Activated naive CD8-positive, alpha-beta T cell treated with anti-CD3 and anti-CD28 coated beads, Interleukin-2, amount 50 U/mL, for 24 hours (primary cell): ENCODE data around the gene USP40.

Experiments
- ATAC-seq: fragments of 150-1000 bp; cut with Tn5 transposase; one replicate; pipeline ENCODE4 v1.10.0; 2021
- DNase-seq: peaks from one replicate; pipeline ENCODE4 v3.0.0; 2021
- H3K27ac Mint-ChIP-seq: one replicate; pipeline ENCODE4 v1.8.0; 2021; ENCODE audit warnings: mild to moderate bottlenecking, mixed read lengths
- H3K27me3 Mint-ChIP-seq: one replicate; pipeline ENCODE4 v1.8.0; 2021; ENCODE audit warnings: mixed read lengths
- H3K36me3 Mint-ChIP-seq: one replicate; pipeline ENCODE4 v1.8.0; 2021; ENCODE audit warnings: low read depth, mixed read lengths
- H3K4me1 Mint-ChIP-seq: one replicate; pipeline ENCODE4 v1.8.0; 2021; ENCODE audit warnings: mixed read lengths
- H3K4me3 Mint-ChIP-seq: one replicate; pipeline ENCODE4 v1.8.0; 2021; ENCODE audit warnings: mild to moderate bottlenecking, moderate library complexity, mixed read lengths
- H3K9me3 Mint-ChIP-seq: one replicate; pipeline ENCODE4 v1.8.0; 2021; ENCODE audit warnings: mixed read lengths

The USP40 gene

DNA sequence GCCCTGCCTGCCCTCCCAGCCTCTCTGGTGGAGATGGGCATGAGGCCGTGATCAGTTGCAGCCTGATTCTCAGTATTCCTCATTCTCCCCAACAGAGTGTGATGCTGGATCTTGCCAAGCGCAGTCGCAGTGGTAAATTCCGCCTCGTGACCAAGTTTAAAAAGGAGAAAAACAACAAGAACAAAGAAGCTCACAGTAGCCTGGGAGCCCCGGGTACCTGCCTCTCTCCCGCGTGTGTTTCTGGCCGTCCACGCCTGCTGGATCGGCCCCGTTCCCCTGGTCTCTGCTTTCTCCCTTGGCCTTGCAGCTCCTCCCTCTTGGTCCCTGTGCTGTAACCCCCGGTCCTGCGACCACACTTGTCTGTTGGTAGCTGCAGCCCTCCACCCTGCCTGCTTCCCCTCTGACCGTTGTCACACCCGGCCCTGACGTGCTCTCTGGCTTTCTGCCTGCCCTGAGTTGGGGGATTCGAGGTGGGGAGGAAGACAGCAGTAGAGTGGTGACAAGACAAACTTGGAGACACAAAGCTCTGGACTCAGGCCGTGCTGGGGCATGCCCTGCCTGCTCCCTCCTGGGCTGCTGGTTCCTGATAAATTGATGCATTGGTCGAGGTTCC, 99.5 kb downstream of the USP40 start:
- Mint-ChIP-seq H3K4me3 (no peak overlapping the region), H3K36me3 (peaks cover 51% of the 10 kb centered on the region), H3K4me1 (no peaks in the 10 kb centered on the region), H3K27ac (peak overlapping the region; percentile 31), H3K9me3 (no peaks in the 10 kb centered on the region), H3K27me3 (no peaks in the 10 kb centered on the region)
- ATAC-seq, result no peak
- DNase-seq, result no peak

DNA sequence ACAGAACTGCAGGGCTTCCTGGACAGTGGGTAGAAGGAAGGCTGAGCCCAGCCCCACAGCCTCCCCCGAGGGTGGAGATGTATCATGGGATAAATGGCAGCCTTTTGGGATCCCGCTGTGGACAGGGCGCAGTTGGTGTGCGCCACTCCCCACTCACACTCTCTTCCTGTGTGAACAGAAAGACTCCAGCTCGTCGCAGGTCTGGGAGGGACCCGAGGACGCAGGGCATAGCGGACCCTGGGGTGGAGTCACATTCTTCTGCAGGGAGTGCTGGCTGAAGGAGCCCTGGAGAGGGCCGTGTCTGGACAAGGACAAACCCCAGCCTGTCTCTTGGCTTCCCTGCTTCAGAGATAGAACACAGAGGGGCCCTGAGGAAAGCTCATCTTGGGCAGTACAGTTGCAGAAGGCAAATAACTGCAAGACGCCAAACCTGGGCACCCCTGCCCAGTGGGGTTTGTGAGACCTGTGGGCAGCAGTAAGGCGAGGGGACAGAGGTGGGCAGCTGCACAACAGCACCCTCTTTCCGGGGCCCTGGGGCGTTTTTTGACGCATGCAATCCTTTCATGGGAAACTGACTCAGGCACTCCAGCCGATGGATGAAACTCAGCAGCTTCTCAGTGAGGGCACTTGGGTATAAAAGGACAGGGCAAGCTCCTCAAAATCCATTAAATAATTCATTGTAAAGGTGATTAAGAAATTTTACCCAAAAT, 101.9 kb downstream of the USP40 start:
- Mint-ChIP-seq H3K36me3 (peaks cover 43% of the 10 kb centered on the region), H3K27ac (no peak overlapping the region), H3K4me3 (no peak overlapping the region), H3K4me1 (no peaks in the 10 kb centered on the region), H3K9me3 (no peaks in the 10 kb centered on the region), H3K27me3 (no peaks in the 10 kb centered on the region)
- no peak for ATAC-seq
- DNase-seq, result no peak

DNA sequence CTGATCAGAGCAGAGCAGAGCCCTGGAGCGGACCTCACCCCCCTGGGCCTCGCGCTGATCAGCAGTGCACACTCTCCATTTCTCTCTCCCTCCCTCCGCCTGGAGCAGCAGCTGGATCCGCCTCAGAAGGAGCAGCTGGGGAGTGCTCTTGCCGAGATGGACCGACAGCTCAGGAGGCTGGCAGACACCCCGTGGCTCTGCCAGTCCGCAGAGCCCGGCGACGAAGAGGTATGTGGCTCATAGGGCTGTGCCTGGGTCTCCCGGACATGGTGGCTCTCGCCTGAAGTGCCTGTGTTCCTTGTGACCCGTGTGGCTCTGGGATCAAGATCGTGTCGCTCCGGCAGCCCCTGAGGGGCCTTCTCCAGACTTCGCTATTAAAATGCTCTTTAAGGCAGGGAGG, 102.5 kb downstream of the USP40 start:
- Mint-ChIP-seq H3K36me3 (peaks cover 43% of the 10 kb centered on the region), H3K4me3 (no peak overlapping the region), H3K4me1 (no peaks in the 10 kb centered on the region), H3K27ac (no peak overlapping the region), H3K9me3 (no peaks in the 10 kb centered on the region), H3K27me3 (no peaks in the 10 kb centered on the region)
- DNase-seq, result no peak
- no peak for ATAC-seq

DNA sequence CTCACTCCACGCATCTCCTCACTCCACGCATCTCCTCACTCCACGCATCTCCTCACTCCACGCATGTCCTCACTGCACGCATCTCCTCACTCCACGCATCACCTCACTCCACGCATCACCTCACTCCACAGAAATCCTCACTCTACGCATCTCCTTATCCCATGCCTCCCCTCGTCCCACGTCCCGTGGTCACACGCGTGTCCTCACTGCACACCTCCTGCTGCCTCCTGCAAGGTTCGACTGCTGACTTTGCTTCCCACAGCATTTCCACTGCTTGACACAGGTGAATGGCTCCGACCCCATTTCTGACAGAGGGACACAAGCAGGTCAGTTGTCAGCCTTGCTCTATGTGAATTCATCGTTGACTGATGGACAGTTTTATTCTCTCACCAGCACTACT, 103.0 kb downstream of the USP40 start:
- ATAC-seq, result no peak
- no peak overlapping the region for H3K27ac Mint-ChIP-seq
- no peaks in the 10 kb centered on the region for H3K27me3 Mint-ChIP-seq
- no peak overlapping the region for H3K4me3 Mint-ChIP-seq
- H3K4me1 Mint-ChIP-seq, result no peaks in the 10 kb centered on the region
- no peaks in the 10 kb centered on the region for H3K9me3 Mint-ChIP-seq
- H3K36me3 Mint-ChIP-seq, result peaks cover 41% of the 10 kb centered on the region
- no peak for DNase-seq

DNA sequence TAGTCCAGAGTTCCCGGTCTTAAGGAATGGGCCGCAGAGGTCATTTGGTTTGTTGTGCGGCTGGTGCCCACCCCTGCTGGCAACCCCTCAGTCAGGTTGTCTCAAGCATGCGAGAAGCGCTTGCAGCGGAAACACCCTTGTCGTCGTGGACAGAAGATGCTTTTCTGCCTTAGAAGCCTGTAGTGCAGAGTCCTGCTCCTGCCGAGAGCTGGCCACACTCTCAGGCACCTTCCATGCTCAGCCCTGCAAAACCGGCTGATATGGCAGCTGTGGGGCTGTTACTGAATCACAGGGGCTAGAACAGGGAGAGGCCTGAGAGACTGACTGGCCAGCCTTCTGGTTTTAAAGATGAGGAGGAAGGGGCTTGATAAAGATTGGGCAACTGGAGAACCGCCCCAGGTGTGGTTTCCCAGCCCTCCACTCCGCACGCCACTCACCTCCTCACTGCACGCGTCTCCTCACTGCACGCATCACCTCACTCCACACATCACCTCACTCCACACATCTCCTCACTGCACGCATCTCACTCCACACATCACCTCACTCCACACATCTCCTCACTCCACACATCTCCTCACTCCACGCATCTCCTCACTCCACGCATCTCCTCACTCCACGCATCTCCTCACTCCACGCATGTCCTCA, 103.6 kb downstream of the USP40 start:
- Mint-ChIP-seq H3K36me3 (peaks cover 39% of the 10 kb centered on the region), H3K27ac (no peak overlapping the region), H3K9me3 (no peaks in the 10 kb centered on the region), H3K4me1 (no peaks in the 10 kb centered on the region), H3K27me3 (no peaks in the 10 kb centered on the region), H3K4me3 (no peak overlapping the region)
- DNase-seq, result no peak
- ATAC-seq, result no peak

DNA sequence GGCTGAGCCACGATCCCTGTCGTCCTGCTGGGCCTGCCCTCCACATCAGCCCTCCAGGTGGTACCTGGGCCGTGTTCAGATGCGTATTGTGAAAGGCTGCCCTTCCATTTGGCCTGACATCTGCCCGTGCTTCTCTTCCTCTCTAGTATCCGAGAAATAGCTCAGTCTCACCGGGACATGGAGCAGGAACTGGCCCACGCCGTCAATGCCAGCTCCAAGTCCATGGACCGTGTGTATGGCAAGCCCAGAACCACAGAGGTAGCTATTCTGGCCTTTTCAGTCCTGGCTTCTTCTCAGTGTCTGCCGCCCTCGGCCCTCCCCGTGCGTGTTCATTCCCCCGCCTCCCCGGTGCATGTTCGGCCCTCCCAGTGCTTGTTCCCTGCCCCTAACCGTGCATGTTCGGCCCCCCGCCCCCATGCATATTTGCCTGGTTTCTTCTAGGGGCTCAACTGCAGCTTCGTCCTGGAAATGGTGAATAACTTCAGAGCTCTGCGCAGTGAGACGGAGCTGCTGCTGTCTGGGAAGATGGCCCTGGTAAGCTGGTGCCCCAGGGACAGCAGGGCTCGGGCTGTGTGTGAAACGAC, 104.3 kb downstream of the USP40 start:
- Mint-ChIP-seq H3K27ac (no peak overlapping the region), H3K4me3 (no peak overlapping the region), H3K27me3 (no peaks in the 10 kb centered on the region), H3K36me3 (peaks cover 40% of the 10 kb centered on the region), H3K4me1 (no peaks in the 10 kb centered on the region), H3K9me3 (no peaks in the 10 kb centered on the region)
- no peak for ATAC-seq
- no peak for DNase-seq

DNA sequence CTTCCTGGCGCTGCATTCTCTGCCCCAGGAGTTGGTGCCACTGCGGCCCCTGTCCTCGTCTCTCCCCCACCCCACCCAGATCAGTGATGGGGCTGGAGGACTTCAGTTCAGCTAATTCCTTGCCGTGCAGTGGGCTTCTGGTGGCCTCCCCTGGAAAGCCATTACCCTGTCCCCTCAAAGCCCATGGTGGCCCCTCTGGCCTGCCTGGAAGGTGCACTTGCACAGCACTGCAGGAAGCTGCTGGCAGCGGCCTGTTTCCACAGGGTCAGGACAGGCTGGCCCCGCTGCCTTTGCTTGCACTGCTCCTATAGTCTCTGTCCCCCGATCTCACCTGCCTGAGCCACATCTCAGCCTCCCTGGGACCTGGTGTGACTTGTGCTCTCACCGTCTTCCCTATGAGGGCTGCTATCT, 105.1 kb downstream of the USP40 start:
- DNase-seq (no peak), ATAC-seq (no peak)
- Mint-ChIP-seq H3K27me3 (no peaks in the 10 kb centered on the region), H3K4me1 (no peaks in the 10 kb centered on the region), H3K4me3 (no peak overlapping the region), H3K27ac (no peak overlapping the region), H3K9me3 (no peaks in the 10 kb centered on the region), H3K36me3 (peaks cover 41% of the 10 kb centered on the region)

DNA sequence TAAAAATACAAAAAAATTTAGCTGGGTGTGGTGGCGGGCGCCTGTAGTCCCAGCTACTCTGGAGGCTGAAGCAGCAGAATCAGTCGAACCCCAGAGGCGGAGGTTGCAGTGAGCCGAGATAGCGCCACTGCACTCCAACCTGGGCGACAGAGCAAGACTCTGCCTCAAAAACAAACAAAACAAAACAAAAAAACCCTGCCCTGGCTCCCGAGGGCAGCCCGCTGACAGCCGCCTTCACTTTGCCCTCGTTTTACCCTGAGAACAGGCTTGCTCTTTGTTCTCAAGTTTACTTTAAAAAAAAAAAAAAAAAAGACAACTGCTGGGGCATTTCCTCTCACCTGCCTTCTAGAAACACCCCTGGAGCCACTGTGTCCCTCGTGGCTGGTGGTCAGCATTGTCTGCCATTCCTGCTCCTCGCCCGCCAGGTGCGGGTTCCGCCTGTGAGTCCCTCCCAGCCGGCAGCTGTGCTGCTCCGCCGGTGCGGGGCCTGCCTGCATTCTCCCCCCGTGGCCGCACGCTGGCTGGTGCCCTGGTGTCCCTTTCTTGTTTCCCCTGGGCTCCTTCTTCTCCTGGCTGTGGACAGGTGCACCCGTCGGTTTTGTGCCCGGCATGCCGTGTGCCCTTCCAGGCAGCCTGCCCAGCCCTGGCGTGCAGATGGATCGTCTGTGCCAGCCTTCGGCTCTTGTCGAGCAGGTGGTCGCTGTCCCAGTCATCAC, 105.7 kb downstream of the USP40 start:
- Mint-ChIP-seq H3K9me3 (no peaks in the 10 kb centered on the region), H3K27ac (no peak overlapping the region), H3K36me3 (peaks cover 39% of the 10 kb centered on the region), H3K4me3 (no peak overlapping the region), H3K4me1 (no peaks in the 10 kb centered on the region), H3K27me3 (no peaks in the 10 kb centered on the region)
- no peak for ATAC-seq
- DNase-seq, result no peak

DNA sequence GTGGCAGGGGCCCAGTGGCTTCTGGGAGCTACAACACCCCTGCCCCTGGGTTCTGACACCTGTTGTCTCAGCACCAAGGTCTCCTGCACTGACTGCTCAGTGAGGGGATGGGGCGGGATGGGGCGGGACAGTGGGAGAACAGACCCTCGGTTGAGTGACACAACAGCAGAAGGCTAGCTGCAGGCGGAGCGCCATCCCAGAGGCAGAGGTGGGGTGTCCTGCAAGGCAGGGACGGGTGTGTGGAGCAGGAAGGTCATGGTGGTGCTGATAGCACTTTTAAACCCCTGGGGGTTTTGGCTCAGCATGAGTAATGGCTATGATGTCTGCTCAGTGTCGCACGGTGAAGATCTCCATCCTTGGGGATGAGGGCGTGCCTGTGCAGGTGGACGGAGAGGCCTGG, 107.2 kb downstream of the USP40 start:
- Mint-ChIP-seq H3K4me3 (no peak overlapping the region), H3K27me3 (no peaks in the 10 kb centered on the region), H3K4me1 (no peaks in the 10 kb centered on the region), H3K27ac (peak overlapping the region; percentile 59), H3K36me3 (peaks cover 48% of the 10 kb centered on the region), H3K9me3 (no peaks in the 10 kb centered on the region)
- ATAC-seq (no peak), DNase-seq (no peak)

DNA sequence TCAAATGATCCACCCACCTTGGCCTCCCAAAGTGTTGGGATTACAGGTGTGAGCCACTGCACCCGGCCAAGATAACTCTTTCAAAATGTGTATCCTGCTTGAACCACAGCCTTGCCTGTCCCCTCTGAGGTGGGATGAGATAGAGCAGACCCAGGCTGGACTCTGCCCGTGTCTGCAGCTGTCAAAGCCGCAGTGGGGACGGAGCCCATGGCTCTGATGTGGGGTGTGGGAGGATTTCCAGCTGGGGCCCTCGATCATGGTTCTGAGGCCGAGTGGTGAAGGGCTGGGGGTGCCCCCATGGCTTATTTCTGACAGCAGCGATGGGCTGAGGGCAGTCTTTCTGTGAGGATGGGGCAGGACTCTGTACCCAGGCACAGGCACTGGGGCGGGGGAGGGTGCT, 107.8 kb downstream of the USP40 start:
- Mint-ChIP-seq H3K36me3 (peaks cover 47% of the 10 kb centered on the region), H3K9me3 (no peaks in the 10 kb centered on the region), H3K27me3 (no peaks in the 10 kb centered on the region), H3K27ac (no peak overlapping the region), H3K4me3 (no peak overlapping the region), H3K4me1 (no peaks in the 10 kb centered on the region)
- ATAC-seq, result no peak
- no peak for DNase-seq

DNA sequence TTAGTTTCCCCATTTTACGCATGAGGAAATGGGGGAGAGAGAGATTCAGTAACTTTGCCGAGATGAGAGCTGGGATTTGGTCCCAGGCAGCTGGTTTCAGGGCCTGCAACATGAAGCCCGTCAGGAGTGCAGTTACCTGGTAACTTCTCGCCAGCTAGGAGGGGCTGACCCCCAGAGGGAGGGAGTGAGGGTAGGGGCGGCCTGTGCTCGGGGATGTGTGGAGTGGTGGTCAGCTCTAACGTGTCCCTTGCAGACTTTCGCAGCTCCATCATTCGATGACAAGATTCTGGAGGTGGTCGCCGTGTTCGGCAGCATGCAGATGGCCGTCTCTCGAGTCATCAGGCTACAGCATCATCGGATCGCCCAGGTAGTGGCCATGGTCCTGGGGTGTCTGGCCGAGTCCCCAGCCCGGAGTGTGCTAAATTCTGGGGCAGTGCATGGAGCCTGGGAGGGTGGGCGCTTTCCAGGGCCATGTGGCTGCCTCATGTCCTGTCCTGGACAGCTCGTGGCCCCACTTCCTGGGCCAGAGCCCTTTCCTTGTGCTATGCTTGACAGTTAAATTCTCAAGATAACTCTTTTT, 108.5 kb downstream of the USP40 start:
- no peak overlapping the region for H3K4me3 Mint-ChIP-seq

DNA sequence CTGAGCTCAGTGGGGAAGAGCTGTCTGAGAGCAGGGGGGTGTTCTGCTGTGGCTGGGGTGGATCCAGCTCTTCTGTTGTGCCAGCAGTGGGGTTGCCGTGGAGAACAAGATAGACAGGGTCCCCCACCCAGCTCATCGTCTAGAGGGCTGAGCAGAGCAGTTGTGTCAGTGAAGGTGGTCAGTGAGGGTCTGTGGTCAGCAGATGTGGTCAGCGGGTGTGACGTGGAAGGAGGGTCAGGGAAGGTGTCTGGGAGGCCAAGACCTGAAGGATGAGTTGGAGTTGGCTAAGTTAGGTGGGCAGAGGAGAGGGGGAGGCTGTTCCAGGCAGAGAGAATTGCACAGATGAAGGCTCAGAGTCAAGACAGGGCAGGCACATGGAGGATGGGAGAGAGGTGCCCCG, 109.2 kb downstream of the USP40 start:
- Mint-ChIP-seq H3K9me3 (no peaks in the 10 kb centered on the region), H3K27ac (no peak overlapping the region), H3K4me3 (no peak overlapping the region), H3K36me3 (peaks cover 42% of the 10 kb centered on the region), H3K27me3 (no peaks in the 10 kb centered on the region), H3K4me1 (peaks cover 2% of the 10 kb centered on the region)
- DNase-seq (no peak), ATAC-seq (no peak)

More for the DNA sequence above, 108.5 kb downstream of the USP40 start:
- no peak for ATAC-seq
- H3K4me1 Mint-ChIP-seq, result peaks cover 2% of the 10 kb centered on the region
- no peak for DNase-seq
- H3K27ac Mint-ChIP-seq, result no peak overlapping the region
- H3K9me3 Mint-ChIP-seq, result no peaks in the 10 kb centered on the region
- H3K27me3 Mint-ChIP-seq, result no peaks in the 10 kb centered on the region
- H3K36me3 Mint-ChIP-seq, result peaks cover 43% of the 10 kb centered on the region

DNA sequence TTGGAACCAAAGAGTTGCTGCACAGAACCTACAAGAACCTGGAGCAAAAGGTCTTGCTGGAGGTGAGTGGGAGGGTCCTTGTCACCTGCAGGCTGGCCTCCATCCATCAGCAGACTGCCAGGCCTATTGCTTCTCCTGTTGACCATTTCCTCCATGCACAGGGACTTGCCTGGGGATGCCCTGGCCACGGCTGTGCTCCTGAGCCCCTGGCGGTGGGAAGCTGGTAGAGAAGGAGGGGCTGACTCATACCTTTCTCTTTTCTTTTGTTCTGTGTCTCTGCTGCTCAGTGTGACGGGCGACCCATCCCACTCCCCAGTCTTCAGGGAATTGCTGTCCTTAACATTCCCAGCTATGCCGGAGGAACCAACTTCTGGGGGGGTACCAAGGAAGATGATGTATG, 109.6 kb downstream of the USP40 start:
- Mint-ChIP-seq H3K27ac (no peak overlapping the region), H3K36me3 (peaks cover 40% of the 10 kb centered on the region)

DNA sequence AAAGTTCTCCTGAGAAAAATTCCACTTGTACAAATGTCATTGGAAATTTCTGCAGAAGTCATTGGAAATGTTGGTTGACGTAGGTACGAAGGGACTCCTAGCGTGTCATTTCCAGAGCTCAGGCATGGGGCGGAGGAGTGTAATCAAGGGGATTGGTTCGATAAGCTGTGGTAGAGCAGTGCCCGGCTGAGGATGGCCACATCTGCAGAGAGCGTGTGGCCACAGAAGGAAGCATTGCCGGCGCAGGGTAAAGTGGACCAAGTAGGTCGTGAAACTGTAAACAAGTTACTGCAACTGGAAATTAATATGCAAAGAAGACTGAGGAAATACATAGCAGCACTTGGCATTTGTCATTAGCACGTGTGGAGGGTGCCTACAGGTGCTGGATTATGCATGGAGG, 110.5 kb downstream of the USP40 start:
- Mint-ChIP-seq H3K9me3 (no peaks in the 10 kb centered on the region), H3K36me3 (peaks cover 37% of the 10 kb centered on the region), H3K4me3 (no peak overlapping the region), H3K4me1 (peaks cover 2% of the 10 kb centered on the region), H3K27ac (no peak overlapping the region), H3K27me3 (no peaks in the 10 kb centered on the region)
- DNase-seq, result no peak
- ATAC-seq, result no peak

More for the DNA sequence above, 109.6 kb downstream of the USP40 start:
- H3K4me3 Mint-ChIP-seq, result no peak overlapping the region
- ATAC-seq (no peak), DNase-seq (no peak)
- no peaks in the 10 kb centered on the region for H3K27me3 Mint-ChIP-seq
- peaks cover 2% of the 10 kb centered on the region for H3K4me1 Mint-ChIP-seq
- no peaks in the 10 kb centered on the region for H3K9me3 Mint-ChIP-seq
